Raji (cell line): Measurements from ENCODE around the gene AATF.

Experiments
- POLR2A ChIP-seq: IDR thresholded peaks from 2 replicates; pipeline ENCODE4 v1.6.1; 2011; ENCODE audit warnings: low read depth, low read length, control low read depth; ENCODE audit not compliant: insufficient read depth

AATF gene

DNA sequence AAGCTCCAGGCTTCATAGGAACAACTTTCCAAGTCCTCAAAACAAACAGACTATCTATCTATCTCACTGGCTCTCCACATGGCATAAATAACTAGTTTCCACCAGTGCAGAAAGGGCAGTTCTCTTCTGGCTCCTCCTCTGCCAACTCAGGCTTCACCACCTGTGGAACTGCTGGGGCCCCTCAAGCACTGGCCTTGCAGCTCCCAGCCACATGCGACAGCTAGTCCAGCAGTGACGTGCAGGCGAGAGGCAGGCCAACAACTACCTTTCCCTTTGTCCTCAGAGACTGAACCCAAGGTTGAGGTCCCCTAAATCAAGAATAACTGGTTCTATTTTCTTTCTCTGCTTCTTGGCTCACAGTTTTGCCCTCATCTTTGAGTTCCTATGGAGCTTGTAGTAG lies 137.6 kb downstream of the AATF start:
- TF ChIP-seq POLR2A = no peak

GRCh38 chr17:37086948-37087347 lies 138.2 kb downstream of the AATF start:
- TF ChIP-seq POLR2A = no peak

- TF ChIP-seq POLR2A = no peak
Observed at GRCh38 chr17:37087683-37088082, 138.9 kb downstream of the AATF start.

DNA sequence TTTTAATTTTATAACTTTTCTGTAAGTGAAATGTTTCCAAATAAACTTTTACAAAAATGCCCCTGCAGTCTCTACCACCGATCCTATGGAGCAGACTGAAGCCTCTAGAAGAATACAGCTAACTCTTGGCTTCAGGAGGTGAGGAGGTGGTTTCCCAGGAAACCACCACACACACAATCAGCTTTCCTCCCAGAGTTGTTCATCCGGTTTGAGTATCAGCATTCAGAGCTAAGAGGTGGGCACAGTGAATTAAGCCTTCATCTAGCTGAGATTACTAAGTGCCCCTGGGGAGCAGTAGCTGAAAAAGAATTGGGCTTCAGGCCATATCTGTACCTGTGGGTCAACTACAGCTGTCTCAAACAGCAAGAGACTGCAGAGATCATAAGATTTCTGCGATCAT lies 139.7 kb downstream of the AATF start:
- no peak for TF ChIP-seq POLR2A

GRCh38 chr17:37088913-37089312 lies 140.2 kb downstream of the AATF start:
- no peak for TF ChIP-seq POLR2A

DNA sequence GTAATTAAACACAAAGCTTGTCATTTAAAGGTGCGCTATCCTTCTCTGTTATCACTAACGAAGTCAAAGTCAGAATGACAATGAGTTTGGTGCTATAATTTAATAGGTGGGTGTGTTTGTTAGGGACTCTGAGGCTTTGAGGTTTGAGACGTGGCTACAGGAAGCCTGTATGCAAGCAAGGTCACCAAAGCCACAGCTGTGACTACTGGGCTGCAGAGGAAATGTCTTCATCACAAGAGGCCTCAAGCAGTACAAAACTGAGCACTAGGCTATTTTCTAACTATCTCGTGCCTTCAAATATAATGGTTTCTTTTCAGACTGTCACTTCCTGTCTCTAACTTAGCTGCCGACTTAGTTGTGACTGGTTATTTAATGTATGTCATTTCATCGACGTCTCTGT lies 141.2 kb downstream of the AATF start:
- TF ChIP-seq POLR2A = no peak

DNA sequence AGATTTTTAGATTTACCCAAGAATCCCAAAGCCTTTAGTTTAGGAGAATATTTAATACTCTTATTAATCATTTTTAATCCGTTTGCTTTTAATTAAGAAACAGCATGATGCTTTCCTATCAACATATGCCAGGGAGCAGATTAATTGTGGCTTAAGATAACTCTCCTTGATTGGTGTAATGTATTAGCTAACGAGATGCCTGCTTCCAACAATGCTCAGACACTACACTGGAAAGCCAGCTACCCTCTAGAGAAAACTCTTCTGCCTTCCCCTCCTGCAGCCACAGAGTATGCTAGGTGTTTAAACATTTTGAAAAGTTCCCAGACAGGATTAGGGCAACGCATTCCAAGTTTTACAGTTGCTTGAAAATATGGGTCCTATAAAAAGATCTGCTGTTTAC lies 142.2 kb downstream of the AATF start:
- TF ChIP-seq POLR2A = no peak

DNA sequence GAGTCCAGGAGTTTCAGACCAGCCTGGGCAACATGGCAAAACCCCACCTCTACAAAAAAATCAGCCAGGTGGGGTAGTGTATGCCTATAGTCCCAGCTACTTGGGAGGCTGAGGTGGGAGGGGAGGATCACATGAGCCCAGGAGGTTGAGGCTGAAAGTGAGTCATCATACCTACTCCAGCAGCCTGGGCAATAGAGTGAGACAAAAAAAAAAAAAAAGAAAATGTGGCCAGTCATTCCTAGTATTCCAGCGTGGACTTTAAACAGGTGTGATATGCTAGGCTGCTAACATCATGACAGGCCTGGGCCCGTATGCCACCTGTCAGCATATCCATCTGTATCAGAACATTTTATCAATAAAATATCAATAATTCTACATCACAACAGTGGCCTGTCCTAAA lies 143.3 kb downstream of the AATF start:
- TF ChIP-seq POLR2A = no peak

DNA sequence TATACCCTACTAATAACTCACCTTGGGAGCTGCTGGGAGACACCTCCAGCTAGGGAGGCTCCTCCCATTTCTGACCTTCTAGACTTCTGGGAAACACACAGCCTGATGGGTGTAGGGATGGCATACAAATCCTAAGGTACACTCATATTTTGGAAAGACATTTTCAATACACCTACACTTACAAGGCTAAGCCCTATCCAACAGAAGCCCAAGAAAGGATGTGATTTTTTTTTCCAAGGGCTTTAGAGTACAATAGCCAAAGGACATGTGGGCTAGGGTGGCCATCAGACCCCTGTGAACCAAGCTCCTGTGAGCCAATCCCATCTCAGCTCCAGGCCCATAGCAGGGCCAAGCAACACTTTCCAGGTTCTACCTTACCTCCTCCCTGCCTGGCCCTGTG lies 143.9 kb downstream of the AATF start:
- no peak for TF ChIP-seq POLR2A

DNA sequence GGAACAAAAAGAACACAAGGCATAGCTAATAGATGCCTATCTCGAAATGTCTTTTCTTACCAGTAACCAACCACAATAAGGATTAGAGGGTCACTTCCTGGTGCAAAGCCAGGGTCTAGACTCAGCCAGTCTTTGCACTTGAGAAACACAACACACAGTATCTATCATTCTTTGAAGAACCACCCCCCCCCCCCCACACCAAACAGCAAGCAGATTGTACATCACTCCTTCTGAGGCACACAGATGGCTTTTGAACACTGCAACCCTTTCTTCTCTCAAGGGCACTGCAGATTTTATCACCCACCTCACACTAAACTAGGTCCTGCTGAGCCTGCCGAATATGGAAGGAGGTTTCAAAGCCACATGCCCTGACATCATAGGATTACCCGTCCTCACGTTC lies 145.6 kb downstream of the AATF start:
- TF ChIP-seq POLR2A = no peak

- no peak for TF ChIP-seq POLR2A
Observed at GRCh38 chr17:37096071-37096470, 147.3 kb downstream of the AATF start.

- no peak for TF ChIP-seq POLR2A
Observed at GRCh38 chr17:37097154-37097553, 148.4 kb downstream of the AATF start.

GRCh38 chr17:37098152-37098551 lies 149.4 kb downstream of the AATF start:
- TF ChIP-seq POLR2A = no peak

DNA sequence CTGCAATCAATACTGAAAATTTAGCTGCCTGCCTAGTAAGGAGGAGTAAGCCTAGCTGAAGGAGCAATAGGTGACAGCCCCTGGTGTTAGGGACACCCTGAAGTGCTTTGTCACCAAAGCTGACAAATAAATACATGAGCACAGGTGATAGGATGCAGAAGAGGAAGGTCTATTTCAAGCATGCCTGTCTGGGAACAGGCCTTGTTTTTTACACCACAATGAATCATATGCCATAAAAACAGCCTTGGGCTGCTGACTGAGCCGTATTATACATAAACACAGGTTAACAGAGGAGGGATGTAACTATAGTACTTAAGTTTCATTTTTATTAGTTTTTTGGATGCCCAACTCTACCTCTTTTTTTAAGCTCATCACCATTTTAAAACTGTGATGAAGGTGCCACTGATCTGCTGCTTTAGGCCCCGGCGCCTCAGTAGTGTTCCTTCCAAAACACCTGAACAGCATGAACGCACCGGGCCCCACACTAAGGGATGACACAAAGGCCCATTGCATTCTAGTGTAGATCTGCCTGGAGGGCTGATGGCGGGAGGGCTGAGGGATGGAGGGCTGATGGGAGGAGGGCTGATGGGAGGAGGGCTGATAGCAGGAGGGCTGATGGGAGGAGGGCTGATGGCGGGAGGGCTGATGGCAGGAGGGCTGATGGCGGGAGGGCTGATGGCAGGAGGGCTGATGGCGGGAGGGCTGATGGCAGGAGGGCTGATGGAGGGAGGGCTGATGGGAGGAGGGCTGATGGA lies 150.3 kb downstream of the AATF start:
- no peak for TF ChIP-seq POLR2A

DNA sequence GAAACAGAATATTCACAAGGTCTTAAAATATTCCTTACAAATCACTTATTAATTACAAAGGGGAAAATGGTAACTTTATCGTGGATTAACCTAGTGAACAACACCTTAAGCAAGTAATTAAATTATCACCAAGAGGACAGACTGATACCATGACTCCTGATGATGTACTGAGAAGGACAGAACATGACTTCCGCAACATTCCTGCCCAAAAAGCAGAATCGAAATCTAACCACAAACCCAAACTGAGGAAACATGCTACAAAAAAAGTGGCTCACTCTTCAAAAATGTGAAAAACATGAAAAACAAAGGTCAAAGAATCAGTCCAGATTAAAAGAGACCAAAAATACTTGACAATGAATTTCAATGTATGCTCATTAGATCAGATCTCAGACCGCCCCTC lies 151.5 kb downstream of the AATF start:
- TF ChIP-seq POLR2A = no peak

GRCh38 chr17:37101306-37101705 lies 152.6 kb downstream of the AATF start:
- no peak for TF ChIP-seq POLR2A

- TF ChIP-seq POLR2A = no peak
Observed at GRCh38 chr17:37103231-37103630, 154.5 kb downstream of the AATF start.
